Embryonic facial prominence (tissue), 1 donor: ENCODE results near the gene INTU.
"Not testable (repeated sequence)": the region's sequence is repeated elsewhere in the genome, so short reads cannot be mapped to it uniquely, and the experiment has no call there.

ENCODE experiments used
- DNase-seq: peaks from one replicate; pipeline ENCODE4 v3.0.0-alpha.2; 2016; ENCODE audit errors: extremely low spot score

Gene INTU

DNA sequence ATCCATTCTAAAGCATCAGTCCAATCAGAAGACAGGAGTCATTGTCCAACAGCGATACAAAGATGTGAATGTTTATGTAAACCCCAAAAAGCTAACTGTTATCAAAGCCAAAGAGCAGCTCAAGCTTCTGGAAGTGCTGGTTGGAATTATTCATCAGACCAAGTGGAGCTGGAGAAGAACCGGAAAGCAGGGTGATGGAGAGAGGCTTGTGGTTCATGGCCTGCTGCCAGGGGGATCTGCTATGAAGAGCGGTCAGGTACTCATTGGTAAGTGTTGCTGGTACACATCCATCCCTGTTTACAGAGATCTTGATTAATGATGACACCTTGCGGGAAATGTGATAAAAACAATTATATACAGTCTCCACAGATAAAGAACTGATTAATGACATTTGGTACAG is 11.0 kb downstream of the INTU start:
- no peak for DNase-seq

DNA sequence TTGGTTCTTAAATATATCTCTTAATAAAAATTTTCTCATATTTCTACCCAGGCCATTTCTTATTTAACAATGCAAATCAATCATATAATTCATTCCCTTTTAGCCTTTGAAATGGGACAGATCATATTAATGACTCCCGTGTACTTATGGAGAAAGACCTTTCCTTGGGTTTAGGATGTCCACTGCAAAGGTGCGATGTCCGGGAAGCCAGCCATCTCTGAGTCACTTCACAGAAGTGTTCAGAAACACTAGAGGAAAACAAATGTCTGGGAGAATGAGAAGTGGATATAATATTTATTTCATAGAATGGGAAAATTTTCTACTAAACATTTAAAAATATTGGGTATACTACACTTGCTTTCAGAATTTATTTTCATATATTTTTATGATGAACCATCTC is 15.3 kb downstream of the INTU start:
- DNase-seq, result no peak

DNA sequence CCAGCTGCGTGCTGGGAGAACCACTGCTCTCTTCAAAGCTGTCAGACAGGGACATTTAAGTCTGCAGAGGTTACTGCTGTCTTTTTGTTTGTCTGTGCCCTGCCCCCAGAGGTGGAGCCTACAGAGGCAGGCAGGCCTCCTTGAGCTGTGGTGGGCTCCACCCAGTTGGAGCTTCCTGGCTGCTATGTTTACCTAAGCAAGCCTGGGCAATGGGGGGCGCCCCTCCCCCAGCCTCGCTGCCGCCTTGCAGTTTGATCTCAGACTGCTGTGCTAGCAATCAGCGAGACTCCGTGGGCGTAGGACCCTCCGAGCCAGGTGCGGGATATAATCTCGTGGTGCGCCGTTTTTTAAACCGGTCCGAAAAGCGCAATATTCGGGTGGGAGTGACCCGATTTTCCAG is 22.8 kb downstream of the INTU start:
- DNase-seq, result not testable (repeated sequence)

DNA sequence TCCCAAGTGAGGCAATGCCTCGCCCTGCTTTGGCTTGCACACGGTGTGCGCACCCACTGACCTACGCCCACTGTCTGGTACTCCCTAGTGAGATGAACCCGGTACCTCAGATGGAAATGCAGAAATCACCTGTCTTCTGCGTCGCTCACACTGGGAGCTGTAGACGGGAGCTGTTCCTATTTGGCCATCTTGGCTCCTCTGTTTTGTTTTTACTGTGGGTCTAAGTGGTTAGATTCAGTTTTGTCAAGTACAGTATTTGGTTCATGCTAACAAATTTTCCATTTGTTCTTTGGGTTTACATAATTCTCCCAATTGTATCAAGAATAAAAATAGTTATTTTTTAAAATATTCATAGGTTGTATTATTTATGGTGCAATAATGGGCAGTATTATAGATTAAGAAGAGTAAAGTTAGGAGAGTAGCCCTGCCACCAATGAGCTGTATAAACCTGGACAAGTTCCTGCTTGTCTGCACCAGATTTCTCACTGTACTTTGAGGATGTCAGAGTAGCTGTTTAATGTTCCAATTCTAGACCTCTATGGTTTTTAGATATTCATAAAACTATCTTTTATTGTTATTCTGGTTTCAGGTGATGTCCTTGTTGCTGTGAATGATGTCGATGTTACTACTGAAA is 23.4 kb downstream of the INTU start:
- DNase-seq, result no peak

DNA sequence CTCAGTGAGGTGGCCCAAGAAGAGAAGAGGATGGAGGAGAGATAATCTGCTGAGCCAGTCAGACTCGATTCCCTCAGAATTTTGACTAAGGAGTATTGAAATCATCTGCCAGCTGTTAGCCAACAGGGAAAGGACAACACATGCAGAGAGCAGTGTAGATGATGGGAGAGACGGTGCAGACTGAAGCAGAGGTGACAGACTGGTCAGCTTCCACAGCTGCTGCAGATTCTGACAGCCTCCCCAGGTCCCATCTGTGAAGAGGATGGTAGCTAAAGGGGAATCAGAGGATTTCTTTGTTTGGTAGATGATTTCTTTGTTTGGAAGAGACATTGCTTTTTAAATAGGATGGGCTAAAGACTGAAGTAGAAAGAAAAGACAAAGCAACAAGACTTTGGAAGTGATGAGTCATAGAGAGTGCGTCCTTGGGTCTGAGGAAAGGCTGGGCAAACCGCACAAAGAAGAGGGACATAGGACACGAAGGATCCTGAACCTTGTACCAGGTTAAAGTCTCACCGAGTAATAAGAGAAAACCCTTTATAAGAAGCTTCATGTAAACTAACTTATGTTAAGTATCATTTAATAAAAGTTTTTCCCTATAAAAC is 27.6 kb downstream of the INTU start:
- DNase-seq, result no peak

DNA sequence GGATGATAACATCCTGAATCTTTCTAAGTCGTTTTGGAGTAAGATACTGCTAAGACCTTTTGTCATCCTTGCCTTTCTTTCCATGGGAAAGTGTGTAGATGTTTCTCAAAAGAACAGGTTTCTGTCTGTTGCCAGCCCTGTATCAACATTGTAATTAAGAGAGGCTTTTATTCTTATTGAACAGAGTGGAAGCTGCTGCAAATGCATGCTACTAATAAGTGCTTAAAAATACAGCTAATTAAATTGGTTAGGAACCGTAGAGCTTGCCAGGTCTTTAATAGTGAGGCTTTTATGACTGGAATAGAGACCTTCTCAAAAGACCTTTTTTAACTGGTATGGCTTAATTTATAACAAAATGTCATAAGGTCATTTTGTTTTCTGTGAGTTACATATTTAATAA is 34.4 kb downstream of the INTU start:
- DNase-seq, result no peak

DNA sequence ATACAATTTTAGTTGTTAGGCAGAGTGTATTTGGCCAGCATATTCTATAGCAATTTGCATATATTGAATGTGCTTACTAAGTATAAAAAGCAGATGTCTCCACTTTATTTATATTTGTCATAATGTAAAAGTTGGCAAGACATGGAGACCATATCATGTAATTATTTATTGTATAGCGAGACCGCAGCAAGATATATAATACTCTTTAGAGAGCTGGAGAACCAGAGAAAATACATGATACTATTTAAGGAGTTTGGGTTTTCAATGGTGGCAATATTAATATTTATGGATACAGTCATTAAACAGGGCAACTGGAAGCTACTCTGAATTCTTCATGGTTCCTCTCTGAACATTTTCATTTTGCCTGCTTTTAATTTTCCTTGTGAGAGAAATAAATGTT is 35.0 kb downstream of the INTU start:
- peak; percentile 23 for DNase-seq

DNA sequence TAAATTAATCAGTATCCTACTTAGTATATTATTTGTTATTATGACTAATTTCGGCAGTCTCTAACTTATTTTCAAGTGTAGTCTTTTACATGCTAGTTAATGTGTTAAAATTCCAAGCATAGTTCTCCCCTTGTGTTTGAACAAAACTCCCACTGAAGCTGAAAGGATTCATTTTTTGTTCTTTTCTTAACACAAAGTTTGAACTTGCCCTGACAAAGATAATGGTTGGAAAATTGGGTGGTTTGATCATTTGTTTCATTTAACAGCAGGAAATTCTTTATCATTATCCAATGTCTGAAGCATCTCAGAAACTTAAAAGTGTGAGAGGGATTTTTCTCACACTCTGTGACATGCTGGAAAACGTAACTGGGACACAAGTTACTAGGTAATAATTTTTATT is 36.0 kb downstream of the INTU start:
- no peak for DNase-seq

DNA sequence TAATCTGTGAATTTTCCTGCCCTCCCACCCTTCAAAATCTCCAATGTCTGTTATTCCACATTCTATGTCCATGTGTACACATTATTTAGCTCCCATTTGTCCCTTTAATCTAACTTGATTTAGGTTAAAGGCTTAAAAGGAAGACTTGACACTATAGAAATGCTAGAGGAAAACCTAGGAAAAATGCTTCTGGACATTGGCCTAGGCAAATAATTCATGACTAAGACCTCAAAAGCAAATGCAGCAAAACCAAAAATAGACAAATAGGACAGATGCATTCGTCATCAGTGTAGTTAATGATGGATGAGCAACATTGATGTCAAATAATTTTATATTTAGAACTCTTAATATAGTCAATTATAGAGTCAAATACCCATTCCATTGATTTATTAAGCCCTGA is 36.9 kb downstream of the INTU start:
- no peak for DNase-seq

DNA sequence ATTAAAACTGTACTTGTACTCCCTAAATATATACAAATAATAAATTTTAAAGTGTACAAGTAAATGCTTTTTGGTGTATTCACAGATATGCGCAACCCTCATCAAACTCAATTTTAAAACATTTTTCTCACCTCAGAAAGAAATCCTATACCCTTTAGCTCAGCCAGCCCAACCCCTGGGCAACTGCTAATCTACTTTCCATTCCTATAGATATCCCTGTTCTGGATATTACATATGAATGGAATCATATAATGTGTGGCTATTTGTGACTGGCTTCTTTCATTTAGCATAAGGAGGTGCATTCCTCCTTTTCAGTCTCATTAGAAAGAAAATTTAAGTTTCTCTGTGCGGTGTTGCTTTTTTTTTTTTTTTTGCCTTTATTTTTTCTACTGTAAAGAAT is 39.4 kb downstream of the INTU start:
- DNase-seq, result no peak

DNA sequence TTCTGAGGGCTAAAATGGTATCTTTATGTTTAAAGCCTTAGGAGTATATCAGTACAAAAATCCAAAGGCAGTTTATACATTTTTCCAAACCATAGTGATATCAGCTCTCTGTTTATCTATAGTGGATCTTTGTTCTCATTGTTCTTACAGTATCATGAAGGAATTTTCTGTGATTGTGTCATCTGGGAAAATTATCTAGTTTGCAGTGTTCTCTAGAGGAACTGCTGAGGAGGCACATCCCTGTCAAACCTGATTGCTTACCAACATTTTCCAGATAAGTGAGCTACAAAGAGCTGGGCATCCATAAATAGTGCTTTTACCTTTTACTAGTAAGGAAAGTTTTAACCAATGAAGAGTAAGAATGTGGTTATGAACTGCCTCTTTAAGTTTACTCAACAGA is 52.5 kb downstream of the INTU start:
- no peak for DNase-seq

DNA sequence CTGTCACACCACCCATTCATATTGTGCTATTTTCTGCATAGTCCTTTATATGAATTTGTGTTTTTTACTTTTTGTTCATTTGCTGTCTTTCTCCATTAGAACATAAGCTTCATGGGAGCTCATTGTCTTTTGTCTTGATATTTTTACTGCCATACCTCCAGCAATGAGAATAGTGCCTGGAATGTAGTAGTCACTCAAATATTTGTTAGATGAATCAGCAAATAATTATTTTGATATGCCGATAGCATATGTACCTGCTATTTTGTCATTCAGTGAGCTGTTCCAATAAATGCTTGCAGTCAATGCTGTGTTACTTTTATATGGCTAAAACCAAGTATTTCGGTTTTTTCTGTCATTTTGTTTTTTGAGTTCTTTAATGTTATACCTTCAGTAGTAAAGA is 53.9 kb downstream of the INTU start:
- no peak for DNase-seq

DNA sequence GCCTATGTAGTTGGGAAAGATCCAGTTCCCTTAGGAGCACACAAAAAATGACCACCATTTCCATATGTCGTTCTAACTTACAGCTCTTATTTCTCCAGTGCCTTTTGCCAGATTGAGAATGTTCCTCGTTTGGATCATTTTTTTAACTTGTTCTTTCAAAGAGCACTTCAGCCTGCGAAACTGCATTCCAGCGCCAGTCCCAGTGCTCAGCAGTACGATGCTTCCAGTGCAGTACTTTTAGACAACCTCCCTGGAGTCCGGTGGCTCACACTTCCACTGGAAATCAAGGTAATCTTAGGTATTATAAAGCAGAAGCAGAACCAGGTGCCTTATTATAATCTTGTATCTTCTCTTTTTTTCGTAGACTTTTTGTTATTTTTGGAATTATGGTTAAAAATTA is 54.8 kb downstream of the INTU start:
- DNase-seq, result no peak

DNA sequence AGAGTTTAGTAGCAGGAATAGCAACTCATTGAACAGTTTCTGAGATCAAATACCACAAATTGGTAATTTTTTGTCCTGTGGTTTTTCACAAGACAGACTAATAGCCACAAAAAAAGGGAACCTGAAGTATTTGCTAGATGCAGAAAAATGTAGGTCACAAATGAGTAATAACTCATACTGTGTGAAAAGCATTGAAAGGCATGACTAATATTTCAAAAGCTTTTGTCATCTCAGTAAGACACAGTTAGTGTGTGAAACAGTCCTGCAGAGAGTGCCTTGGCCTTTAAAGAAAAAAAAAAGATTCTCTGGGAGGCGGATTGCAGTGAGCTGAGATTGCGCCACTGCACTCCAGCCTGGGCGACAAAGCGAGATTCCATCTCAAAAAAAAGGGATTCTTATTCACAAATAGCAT is 66.0 kb downstream of the INTU start:
- no peak for DNase-seq

DNA sequence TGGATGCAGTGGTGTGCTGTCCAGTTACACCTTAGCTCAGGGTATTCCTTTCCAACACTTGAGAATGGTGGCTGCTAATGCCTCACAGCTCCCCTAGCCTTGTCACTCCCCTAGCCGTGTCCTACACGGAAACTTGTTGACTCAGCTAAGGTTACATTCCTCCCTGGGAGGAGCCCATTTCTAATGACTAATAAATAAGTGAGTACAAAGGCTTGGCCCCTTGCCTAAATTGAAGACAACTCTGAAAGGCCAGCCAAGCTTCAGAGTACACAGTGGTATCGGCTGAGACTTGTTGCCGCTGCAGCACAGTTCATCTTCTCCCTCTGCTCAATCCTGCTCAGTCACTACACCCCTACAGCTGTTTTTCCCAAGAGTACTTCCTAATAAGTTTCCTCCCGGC is 76.2 kb downstream of the INTU start:
- no peak for DNase-seq

DNA sequence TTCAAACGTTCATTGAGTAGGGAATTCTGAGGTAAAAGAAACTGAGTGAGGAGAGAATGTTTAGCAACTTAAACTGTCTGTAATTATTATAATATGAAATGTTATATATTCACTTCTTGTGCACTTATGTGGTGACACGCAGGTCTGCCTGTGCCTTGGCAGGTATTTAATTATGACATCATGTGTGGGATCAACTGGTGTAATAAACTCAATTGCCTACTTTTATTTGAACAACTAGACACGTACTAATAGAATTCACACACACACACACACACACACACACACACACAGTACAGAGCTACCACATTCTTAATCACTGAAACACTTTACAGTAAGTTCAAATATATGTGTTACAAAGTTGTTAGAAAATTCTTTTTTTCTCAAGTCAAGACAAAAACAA is 76.7 kb downstream of the INTU start:
- DNase-seq, result no peak

DNA sequence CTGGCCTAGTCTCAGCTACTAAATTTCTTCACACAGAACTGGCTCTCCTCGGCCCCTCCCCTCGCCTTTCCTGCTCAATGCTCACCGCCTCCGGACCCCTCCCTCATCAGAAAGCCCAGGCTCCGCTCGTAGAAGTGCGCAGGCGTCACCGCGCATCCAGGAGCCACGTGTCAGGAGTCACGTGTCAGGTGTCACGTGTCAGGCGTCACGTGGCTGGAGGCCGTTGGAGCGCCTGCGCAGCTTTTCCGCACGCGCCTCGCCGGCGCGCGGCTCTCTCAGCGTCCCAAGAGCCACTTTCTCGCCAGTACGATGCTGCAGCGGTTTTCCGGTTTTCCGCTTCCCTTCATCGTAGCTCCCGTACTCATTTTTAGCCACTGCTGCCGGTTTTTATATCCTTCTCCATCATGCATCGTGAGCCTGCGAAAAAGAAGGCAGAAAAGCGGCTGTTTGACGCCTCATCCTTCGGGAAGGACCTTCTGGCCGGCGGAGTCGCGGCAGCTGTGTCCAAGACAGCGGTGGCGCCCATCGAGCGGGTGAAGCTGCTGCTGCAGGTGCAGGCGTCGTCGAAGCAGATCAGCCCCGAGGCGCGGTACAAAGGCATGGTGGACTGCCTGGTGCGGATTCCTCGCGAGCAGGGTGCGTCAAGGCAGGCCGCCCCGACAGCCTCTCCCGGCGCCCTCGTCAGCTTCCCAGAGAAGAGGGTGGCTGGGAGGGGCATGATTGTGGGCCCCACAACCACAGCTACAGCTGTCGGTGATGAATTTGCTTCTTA is 97.6 kb downstream of the INTU start, which contains the start of gene SLC25A31:
SLC25A31 (plus strand) TSS at position 259 of the 772 bp plus-strand sequence; CDS start at position 405, 146 bp downstream.
- no peak for DNase-seq

DNA sequence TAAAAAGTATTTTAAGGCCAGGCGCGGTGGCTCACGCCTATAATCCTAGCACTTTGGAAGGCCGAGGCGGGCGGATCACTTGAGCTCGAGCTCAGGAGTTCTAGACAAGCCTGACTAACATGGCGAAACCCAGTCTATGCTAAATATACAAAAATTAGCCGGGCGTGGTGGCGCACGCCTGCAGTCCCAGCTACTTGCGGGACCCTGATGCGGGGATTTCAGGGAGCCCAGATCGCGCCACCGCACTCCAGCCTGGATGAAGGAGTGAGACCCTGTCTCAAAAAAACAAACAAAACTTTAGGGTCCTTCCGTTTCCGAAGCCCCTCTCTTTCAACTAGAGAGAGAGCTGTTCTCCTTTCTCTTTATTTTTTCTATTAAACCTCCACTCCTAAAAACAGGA is 98.6 kb downstream of the INTU start:
- DNase-seq, result no peak

DNA sequence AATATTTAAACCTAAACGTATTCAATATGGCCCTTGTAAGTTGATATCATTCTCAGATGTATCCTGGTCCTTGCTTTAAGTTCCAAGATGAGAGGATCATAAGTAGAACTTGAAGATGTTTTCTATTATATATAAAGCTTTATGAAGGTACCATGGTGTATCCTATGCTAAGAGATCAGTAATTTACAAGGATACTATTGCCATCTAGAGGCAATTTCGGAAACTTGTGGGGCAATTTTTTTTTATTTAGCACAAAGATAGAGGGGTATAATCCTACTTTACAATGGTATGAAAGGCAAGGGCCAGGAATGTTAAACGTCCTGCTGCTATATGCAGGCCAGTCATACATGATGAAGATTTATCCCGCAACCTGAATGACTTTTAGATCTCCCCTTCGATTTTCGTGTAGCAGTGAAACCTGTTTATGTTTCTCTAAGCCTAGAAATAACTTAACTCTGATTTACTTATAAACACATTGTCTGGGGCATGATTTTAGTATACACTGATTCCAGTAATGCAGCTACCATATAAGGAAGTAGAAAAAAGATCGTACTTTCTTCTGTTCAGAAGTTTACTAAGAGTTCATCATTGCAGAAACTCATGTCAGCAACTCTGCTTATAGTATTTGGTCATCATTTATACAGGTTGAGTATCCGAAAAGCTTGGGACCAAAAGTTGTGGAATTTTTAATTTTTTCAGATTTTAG is 100.0 kb downstream of the INTU start:
- peak; percentile 58 for DNase-seq

DNA sequence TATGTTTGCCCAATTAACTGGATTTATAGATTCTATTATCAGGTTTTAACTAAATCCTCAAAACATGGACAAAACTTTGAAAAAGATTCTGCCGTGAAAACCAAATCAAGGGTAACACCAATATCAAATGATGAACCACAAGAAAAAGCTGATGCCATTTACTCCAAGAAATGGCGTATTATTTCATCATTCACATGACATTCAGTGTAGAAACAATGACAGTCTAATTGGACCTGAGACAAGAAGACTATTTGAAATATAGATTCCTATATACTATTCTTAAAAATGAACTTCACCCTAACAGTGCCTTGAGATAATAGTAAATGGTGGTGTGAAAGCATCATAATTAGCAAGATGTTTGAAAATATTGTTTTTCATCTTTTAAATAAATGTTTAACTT is 102.2 kb downstream of the INTU start:
- DNase-seq, result no peak

DNA sequence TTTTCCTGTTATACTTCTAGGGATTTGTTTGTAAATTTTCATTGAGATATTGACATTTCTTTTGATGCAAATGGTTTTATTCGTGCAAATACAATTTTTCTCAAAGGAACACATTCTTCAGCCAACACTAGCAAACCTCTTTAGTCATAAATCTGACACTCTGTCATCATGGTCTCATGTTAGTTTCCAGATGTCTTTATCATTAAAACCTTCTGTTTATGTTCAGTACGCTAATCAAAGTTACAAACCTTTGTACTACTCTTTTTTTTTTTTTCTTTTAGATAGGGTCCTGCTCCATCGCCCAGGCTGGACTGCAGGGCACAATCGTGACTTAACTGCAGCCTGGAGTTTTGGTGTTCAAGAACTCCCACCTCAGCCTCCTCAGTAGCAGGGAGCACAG is 104.5 kb downstream of the INTU start:
- no peak for DNase-seq

DNA sequence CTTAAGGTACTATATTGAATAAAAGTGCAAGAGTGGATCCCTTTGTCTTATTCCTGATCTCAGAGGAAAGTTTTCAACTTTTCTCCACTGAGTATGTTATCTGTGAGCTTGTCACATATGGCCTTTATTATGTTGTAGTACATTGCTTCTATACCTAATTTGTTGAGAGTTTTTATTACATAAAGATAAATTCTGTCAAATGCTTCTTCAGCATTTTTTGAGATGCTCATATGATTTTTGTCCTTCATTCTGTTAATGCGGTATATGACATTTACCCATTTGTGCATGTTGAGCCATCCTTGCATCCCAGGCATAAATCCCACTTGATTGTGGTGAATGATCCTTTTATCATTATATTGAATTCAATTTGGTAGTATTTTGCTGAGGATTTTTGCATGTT is 108.5 kb downstream of the INTU start:
- DNase-seq, result no peak

DNA sequence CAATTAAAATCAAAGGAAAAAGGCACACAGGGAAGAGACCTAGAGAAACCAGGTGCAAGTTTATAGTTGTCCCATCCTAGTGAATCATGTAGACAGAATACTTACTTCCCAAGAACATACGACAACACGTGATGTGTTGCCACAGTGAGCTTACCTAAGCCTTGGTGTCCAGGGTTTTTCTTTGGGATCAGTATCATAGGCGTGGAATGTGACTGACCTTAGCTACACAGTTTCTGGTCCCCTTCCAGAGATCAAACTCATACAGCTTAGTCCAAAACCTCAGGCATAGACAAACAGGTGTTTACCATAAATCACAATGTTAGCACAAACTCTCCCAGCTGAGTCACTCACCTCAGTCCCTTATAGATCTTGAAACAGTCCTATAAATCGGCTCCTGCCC is 115.1 kb downstream of the INTU start:
- no peak for DNase-seq
